GM06990 (cell line): ENCODE data around the gene AKR1D1.
"Not testable (repeated sequence)": the region's sequence is repeated elsewhere in the genome, so short reads cannot be mapped to it uniquely, and the experiment has no call there.

Experiments
- DNase-seq: peaks from one replicate; pipeline ENCODE4 v3.0.0-alpha.2; 2011; ENCODE audit not compliant: insufficient read length; ENCODE audit errors: extremely low read depth
- H3K27me3 ChIP-seq: replicated peaks from 2 replicates; pipeline ENCODE4 v1.6.0; 2011; ENCODE audit warnings: low read length; ENCODE audit not compliant: control insufficient read depth, insufficient read depth
- H3K36me3 ChIP-seq: 2 replicates; pipeline ENCODE4 v1.5.1; 2011; ENCODE audit warnings: low read length; ENCODE audit not compliant: control insufficient read depth, insufficient read depth
- H3K4me3 ChIP-seq: replicated peaks from 2 replicates; pipeline ENCODE4 v1.5.1; 2011; ENCODE audit warnings: low read depth, mild to moderate bottlenecking, control low read depth, low read length
- CTCF ChIP-seq: IDR thresholded peaks from 2 replicates; pipeline ENCODE4 v1.5.1; 2011; ENCODE audit warnings: low read length, control low read depth, mild to moderate bottlenecking, inconsistent platforms; ENCODE audit not compliant: insufficient read depth, poor library complexity, severe bottlenecking

AKR1D1 gene

GRCh38 chr7:138138244-138138643 is 62.0 kb downstream of the AKR1D1 start:
- no peak overlapping the region for H3K4me3 ChIP-seq
- H3K36me3 ChIP-seq, result no peaks in the 10 kb centered on the region
- DNase-seq, result no peak
- no peaks in the 10 kb centered on the region for H3K27me3 ChIP-seq
- no peak for TF ChIP-seq CTCF

GRCh38 chr7:138142583-138143201 is 66.4 kb downstream of the AKR1D1 start:
- H3K4me3 ChIP-seq, result no peak overlapping the region

GRCh38 chr7:138144958-138145357 is 68.7 kb downstream of the AKR1D1 start:
- Histone ChIP-seq H3K27me3 (no peaks in the 10 kb centered on the region), H3K4me3 (no peak overlapping the region), H3K36me3 (no peaks in the 10 kb centered on the region)
- TF ChIP-seq CTCF, result no peak
- no peak for DNase-seq

More at GRCh38 chr7:138142583-138143201, 66.4 kb downstream of the AKR1D1 start:
- Histone ChIP-seq H3K27me3 (no peaks in the 10 kb centered on the region), H3K36me3 (no peaks in the 10 kb centered on the region)
- no peak for DNase-seq
- TF ChIP-seq CTCF, result no peak

GRCh38 chr7:138146221-138146620 is 70.0 kb downstream of the AKR1D1 start:
- H3K4me3 ChIP-seq, H3K27me3 ChIP-seq, H3K36me3 ChIP-seq, DNase-seq: not testable (repeated sequence)

GRCh38 chr7:138146757-138147734 is 70.8 kb downstream of the AKR1D1 start:
- not testable (repeated sequence) for H3K27me3 ChIP-seq, H3K36me3 ChIP-seq, H3K4me3 ChIP-seq, DNase-seq

GRCh38 chr7:138151731-138152577 is 75.7 kb downstream of the AKR1D1 start:
- H3K4me3 ChIP-seq, result no peak overlapping the region
- DNase-seq, result no peak
- H3K36me3 ChIP-seq, result no peaks in the 10 kb centered on the region
- no peaks in the 10 kb centered on the region for H3K27me3 ChIP-seq
- TF ChIP-seq CTCF, result no peak
